GM13976 (cell line): ENCODE results near the gene SZT2.
"Not testable (repeated sequence)": the region's sequence is repeated elsewhere in the genome, so short reads cannot be mapped to it uniquely, and the experiment has no call there.

Source experiments
- DNase-seq: peaks from one replicate; pipeline ENCODE4 v3.0.0; 2012; ENCODE audit warnings: low spot score
- CTCF ChIP-seq: IDR thresholded peaks from 2 replicates; pipeline ENCODE4 v1.5.1; 2012; ENCODE audit warnings: borderline replicate concordance, mild to moderate bottlenecking; ENCODE audit not compliant: insufficient read depth; ENCODE audit errors: extremely low read depth, missing control alignments, control extremely low read depth
- in situ Hi-C: fragments of 300-500 bp; cut with MboI; formaldehyde crosslinking; loops from one replicate; pipeline ENCODE4 v1.12.0; 2022; ENCODE audit warnings: low sequenced_read_pairs, mixed read lengths, inconsistent platforms; ENCODE audit not compliant: unreplicated experiment

Gene SZT2

GRCh38 chr1:43495204-43495603 is 105.5 kb downstream of the SZT2 start:
- DNase-seq: no peak
- no peak for TF ChIP-seq CTCF
- in situ Hi-C loops: no loop called here

- no peak for DNase-seq
Observed at GRCh38 chr1:43499898-43500297, 110.2 kb downstream of the SZT2 start.

GRCh38 chr1:43501806-43502205 is 112.1 kb downstream of the SZT2 start:
- in situ Hi-C loops, DNase-seq: not testable (repeated sequence)

More at GRCh38 chr1:43499898-43500297, 110.2 kb downstream of the SZT2 start:
- TF ChIP-seq CTCF: no peak
- in situ Hi-C loops: no loop called here

- DNase-seq: no peak
- in situ Hi-C loops: no loop called here
- no peak for TF ChIP-seq CTCF
Observed at GRCh38 chr1:43503534-43503933, 113.8 kb downstream of the SZT2 start.
